Right cardiac atrium (tissue), 5 donors: Measurements from ENCODE around the gene FURIN. TPM values are rescaled to one million over a fixed set of nuclear protein-coding genes. Genes with fewer than 3 reads are reported as not detected.

Experiments
- ATAC-seq, 2 donors: fragments of 200-7000 bp; cut with Tn5 transposase; one replicate each; pipeline versions ENCODE4 v1.8.0 to v1.9.1; 2020; ENCODE audit warnings: moderate library complexity in 2 of 2, mild to moderate bottlenecking in 1 of 2
- DNase-seq, 3 donors: peaks; one replicate each; pipeline ENCODE4 v3.0.0-alpha.2; 2020
- H3K27ac ChIP-seq: one replicate; pipeline ENCODE4 v1.5.1; 2013; ENCODE audit warnings: mild to moderate bottlenecking, low read length, control low read depth, moderate library complexity
- H3K27me3 ChIP-seq: one replicate; pipeline ENCODE4 v1.6.1; 2013; ENCODE audit not compliant: control insufficient read depth, insufficient read depth
- H3K4me1 ChIP-seq: one replicate; pipeline ENCODE4 v1.6.1; 2013; ENCODE audit warnings: low read length; ENCODE audit not compliant: control insufficient read depth, insufficient read depth
- H3K4me3 ChIP-seq: one replicate; pipeline ENCODE4 v1.5.1; 2013; ENCODE audit warnings: low read length, control low read depth
- H3K9me3 ChIP-seq: one replicate; pipeline ENCODE4 v1.6.1; 2013; ENCODE audit warnings: low read length; ENCODE audit not compliant: control insufficient read depth
- WGBS: extraction: QIAGEN DNeasy Blood & Tissue Kit; methylation state at CpG from one replicate; pipeline ENCODE4 v1.1.7; 2013; 5-methylcytosine and 5-hydroxymethylcytosine counted together
- intact Hi-C, 4 donors: fragments of 100-400 bp; cut with DNase I; formaldehyde crosslinking; loops; one replicate each; pipeline versions ENCODE4 v1.11.0 to v1.14.0; 2022 to 2023
- polyA plus RNA-seq: library from polyadenylated mRNA; stranded (reverse); fragments of 200-250 nt; gene quantifications from one replicate; pipeline ENCODE4 v1.2.3, GENCODE V29; 2013
- total RNA-seq, 4 donors: library from RNA; stranded (reverse); fragmentation: NEBNext Ultra II Directional; extraction: Animal tissue kit (Norgen Biotek cat#: 25700); gene quantifications; one replicate each; pipeline ENCODE4 v1.2.1, GENCODE V29; 2021
- donor health status: healthy with polysubstance abuse.
- donor health status: DM: no; HTN: yes; CAD: no.
- donor health status: DM: no; HTN: no; CAD: no.
- donor health status: DM: no; HTN: yes; CAD: no; lungs with severe emphysema.
- donor health status: DM: yes; HTN: yes; CAD: no.

The FURIN gene
- total and polyA plus RNA-seq, 5 donors, result 57.4 to 69.0 (median 60.1) TPM

DNA sequence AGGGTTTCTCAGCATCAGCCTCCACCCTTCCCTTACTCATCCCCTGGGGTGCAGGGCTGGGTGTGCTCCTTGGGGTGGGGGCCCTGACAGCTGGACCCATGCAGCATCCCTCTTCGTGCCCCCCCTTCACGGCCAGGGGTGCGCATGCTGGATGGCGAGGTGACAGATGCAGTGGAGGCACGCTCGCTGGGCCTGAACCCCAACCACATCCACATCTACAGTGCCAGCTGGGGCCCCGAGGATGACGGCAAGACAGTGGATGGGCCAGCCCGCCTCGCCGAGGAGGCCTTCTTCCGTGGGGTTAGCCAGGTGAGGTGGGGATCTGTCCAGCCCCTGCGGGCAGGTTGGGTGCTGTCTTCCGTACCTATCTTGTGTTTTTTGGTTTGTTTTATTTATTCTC is 9.6 kb downstream of the FURIN start:
- DNase-seq (peak in 1 of 3 donors; percentile 30), ATAC-seq (no peak)
- no peaks in the 10 kb centered on the region for H3K27me3 ChIP-seq
- H3K4me1 ChIP-seq, result peaks cover 8% of the 10 kb centered on the region
- intact Hi-C loops, result no loop called here
- H3K4me3 ChIP-seq, result no peak overlapping the region
- H3K9me3 ChIP-seq, result no peaks in the 10 kb centered on the region
- WGBS, result 94% methylated on average over 14 of the region's 14 CpGs
- no peak overlapping the region for H3K27ac ChIP-seq

DNA sequence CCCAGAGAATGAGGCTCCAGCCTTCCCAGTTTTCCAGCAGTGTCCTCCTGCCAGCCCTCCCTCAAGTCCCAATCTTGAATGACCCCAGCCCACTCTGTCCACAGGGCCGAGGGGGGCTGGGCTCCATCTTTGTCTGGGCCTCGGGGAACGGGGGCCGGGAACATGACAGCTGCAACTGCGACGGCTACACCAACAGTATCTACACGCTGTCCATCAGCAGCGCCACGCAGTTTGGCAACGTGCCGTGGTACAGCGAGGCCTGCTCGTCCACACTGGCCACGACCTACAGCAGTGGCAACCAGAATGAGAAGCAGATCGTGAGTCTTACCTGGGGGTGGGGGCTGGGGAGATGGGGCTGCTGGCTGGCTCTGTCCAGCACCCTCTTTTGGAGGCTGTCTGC is 10.3 kb downstream of the FURIN start:
- intact Hi-C loops, result no loop called here
- Histone ChIP-seq H3K4me1 (peaks cover 7% of the 10 kb centered on the region), H3K9me3 (no peaks in the 10 kb centered on the region), H3K4me3 (no peak overlapping the region), H3K27me3 (no peaks in the 10 kb centered on the region), H3K27ac (no peak overlapping the region)
- peak in 1 of 3 donors; percentile 46 for DNase-seq
- 95% methylated on average over 15 of the region's 15 CpGs for WGBS
- ATAC-seq, result no peak

DNA sequence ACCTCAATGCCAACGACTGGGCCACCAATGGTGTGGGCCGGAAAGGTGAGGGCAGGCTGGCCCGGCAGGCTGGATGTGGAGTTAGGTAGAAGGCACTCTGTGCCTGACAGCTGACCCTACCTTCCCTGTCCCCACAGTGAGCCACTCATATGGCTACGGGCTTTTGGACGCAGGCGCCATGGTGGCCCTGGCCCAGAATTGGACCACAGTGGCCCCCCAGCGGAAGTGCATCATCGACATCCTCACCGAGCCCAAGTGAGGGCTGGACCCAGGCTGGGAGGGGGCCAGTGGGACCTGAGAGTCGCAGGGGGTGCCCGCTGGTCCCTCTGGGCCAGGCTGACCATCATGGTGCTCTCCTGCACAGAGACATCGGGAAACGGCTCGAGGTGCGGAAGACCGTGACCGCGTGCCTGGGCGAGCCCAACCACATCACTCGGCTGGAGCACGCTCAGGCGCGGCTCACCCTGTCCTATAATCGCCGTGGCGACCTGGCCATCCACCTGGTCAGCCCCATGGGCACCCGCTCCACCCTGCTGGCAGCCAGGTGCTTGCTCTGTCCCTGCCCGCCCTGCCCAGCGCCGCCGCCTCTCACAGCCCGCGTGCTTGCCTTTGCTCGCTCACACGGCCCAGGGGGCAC is 11.5 kb downstream of the FURIN start:
- ATAC-seq (no peak), DNase-seq (peak in 2 of 3 donors; percentile 44 to 58)
- Histone ChIP-seq H3K9me3 (no peaks in the 10 kb centered on the region), H3K27ac (no peak overlapping the region), H3K27me3 (no peaks in the 10 kb centered on the region), H3K4me3 (no peak overlapping the region), H3K4me1 (peaks cover 4% of the 10 kb centered on the region)
- 94% methylated on average over 35 of the region's 35 CpGs for WGBS
- intact Hi-C loops, result loop anchor here in 1 of 4 donors (10.0 kb wide), 1 partner anchor 165 kb away; the partner anchor contains the start of gene BLM

DNA sequence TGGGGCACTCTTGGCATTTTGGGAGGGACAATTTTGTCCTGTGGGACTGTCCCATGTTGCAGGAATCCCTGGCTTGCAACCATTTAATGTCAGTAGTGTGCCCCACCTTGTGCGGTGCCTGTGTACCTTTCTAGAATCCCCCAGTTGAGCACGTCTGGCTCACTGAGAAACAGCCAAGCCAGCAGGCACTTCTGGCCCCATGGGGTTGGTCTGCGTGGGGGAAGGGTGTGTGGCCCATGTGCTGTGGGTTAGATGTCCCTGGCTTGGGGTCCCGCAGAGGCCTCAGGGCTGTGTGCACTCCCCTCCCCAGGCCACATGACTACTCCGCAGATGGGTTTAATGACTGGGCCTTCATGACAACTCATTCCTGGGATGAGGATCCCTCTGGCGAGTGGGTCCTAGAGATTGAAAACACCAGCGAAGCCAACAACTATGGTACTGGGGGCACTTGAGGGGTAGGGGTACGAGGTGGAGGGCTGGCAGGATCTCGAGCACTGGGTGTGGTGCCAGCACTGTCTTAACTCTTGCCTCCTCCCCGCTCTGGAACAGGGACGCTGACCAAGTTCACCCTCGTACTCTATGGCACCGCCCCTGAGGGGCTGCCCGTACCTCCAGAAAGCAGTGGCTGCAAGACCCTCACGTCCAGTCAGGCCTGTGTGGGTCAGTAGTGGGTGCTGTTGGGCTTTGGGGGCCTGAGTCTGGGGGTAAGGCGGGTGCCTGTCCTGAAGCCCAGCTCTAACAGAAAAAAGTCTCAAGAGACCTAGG is 12.2 kb downstream of the FURIN start:
- peak in 2 of 3 donors; percentile 42 to 57 for DNase-seq
- ATAC-seq, result no peak
- Histone ChIP-seq H3K4me3 (no peak overlapping the region), H3K9me3 (no peaks in the 10 kb centered on the region), H3K4me1 (peaks cover 4% of the 10 kb centered on the region), H3K27me3 (no peaks in the 10 kb centered on the region), H3K27ac (no peak overlapping the region)
- intact Hi-C loops, result loop anchor here in 1 of 4 donors (10.0 kb wide), 1 partner anchor 166 kb away; the partner anchor contains the start of gene BLM
- 84% methylated on average over 16 of the region's 16 CpGs for whole genome bisulfite sequencing

DNA sequence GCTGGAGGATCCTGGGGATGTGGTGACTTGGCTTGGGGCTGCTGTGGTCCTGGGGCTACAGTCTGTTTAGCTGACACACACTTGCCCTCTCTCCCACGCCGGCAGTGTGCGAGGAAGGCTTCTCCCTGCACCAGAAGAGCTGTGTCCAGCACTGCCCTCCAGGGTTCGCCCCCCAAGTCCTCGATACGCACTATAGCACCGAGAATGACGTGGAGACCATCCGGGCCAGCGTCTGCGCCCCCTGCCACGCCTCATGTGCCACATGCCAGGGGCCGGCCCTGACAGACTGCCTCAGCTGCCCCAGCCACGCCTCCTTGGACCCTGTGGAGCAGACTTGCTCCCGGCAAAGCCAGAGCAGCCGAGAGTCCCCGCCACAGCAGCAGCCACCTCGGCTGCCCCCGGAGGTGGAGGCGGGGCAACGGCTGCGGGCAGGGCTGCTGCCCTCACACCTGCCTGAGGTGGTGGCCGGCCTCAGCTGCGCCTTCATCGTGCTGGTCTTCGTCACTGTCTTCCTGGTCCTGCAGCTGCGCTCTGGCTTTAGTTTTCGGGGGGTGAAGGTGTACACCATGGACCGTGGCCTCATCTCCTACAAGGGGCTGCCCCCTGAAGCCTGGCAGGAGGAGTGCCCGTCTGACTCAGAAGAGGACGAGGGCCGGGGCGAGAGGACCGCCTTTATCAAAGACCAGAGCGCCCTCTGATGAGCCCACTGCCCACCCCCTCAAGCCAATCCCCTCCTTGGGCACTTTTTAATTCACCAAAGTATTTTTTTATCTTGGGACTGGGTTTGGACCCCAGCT is 13.0 kb downstream of the FURIN start:
- peak in 2 of 3 donors; percentile 57 to 64 for DNase-seq
- Histone ChIP-seq H3K4me3 (no peak overlapping the region), H3K27me3 (no peaks in the 10 kb centered on the region), H3K4me1 (peaks cover 4% of the 10 kb centered on the region), H3K9me3 (no peaks in the 10 kb centered on the region), H3K27ac (no peak overlapping the region)
- intact Hi-C loops, result loop anchor here in 1 of 4 donors (10.0 kb wide), 1 partner anchor 167 kb away; the partner anchor contains the start of gene BLM
- ATAC-seq, result no peak
- WGBS, result 84% methylated on average over 35 of the region's 35 CpGs

DNA sequence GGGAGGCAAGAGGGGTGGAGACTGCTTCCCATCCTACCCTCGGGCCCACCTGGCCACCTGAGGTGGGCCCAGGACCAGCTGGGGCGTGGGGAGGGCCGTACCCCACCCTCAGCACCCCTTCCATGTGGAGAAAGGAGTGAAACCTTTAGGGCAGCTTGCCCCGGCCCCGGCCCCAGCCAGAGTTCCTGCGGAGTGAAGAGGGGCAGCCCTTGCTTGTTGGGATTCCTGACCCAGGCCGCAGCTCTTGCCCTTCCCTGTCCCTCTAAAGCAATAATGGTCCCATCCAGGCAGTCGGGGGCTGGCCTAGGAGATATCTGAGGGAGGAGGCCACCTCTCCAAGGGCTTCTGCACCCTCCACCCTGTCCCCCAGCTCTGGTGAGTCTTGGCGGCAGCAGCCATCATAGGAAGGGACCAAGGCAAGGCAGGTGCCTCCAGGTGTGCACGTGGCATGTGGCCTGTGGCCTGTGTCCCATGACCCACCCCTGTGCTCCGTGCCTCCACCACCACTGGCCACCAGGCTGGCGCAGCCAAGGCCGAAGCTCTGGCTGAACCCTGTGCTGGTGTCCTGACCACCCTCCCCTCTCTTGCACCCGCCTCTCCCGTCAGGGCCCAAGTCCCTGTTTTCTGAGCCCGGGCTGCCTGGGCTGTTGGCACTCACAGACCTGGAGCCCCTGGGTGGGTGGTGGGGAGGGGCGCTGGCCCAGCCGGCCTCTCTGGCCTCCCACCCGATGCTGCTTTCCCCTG is 13.8 kb downstream of the FURIN start:
- intact Hi-C loops, result loop anchor here in 1 of 4 donors (10.0 kb wide), 1 partner anchor 167 kb away; the partner anchor contains the start of gene BLM
- H3K4me1 ChIP-seq, result peaks cover 4% of the 10 kb centered on the region
- no peak overlapping the region for H3K27ac ChIP-seq
- 82% methylated on average over 19 of the region's 19 CpGs for WGBS
- ATAC-seq, result no peak
- H3K4me3 ChIP-seq, result no peak overlapping the region
- no peaks in the 10 kb centered on the region for H3K9me3 ChIP-seq
- DNase-seq, result peak; percentile 23 to 68 (median 65)
- no peaks in the 10 kb centered on the region for H3K27me3 ChIP-seq

DNA sequence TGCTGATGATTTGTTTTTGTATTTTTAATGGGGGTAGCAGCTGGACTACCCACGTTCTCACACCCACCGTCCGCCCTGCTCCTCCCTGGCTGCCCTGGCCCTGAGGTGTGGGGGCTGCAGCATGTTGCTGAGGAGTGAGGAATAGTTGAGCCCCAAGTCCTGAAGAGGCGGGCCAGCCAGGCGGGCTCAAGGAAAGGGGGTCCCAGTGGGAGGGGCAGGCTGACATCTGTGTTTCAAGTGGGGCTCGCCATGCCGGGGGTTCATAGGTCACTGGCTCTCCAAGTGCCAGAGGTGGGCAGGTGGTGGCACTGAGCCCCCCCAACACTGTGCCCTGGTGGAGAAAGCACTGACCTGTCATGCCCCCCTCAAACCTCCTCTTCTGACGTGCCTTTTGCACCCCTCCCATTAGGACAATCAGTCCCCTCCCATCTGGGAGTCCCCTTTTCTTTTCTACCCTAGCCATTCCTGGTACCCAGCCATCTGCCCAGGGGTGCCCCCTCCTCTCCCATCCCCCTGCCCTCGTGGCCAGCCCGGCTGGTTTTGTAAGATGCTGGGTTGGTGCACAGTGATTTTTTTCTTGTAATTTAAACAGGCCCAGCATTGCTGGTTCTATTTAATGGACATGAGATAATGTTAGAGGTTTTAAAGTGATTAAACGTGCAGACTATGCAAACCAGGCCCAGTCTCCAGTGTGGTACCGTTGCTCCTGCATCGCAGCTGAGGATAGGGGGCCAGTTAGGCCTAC is 14.6 kb downstream of the FURIN start:
- no peaks in the 10 kb centered on the region for H3K27me3 ChIP-seq
- DNase-seq, result peak in 1 of 3 donors; percentile 64
- H3K9me3 ChIP-seq, result no peaks in the 10 kb centered on the region
- WGBS, result 64% methylated on average over 13 of the region's 13 CpGs
- peaks cover 4% of the 10 kb centered on the region for H3K4me1 ChIP-seq
- intact Hi-C loops, result loop anchor here in 1 of 4 donors (10.0 kb wide), 1 partner anchor 168 kb away; the partner anchor contains the start of gene BLM
- peak overlapping the region; percentile 92 for H3K27ac ChIP-seq
- no peak overlapping the region for H3K4me3 ChIP-seq
- ATAC-seq, result no peak

DNA sequence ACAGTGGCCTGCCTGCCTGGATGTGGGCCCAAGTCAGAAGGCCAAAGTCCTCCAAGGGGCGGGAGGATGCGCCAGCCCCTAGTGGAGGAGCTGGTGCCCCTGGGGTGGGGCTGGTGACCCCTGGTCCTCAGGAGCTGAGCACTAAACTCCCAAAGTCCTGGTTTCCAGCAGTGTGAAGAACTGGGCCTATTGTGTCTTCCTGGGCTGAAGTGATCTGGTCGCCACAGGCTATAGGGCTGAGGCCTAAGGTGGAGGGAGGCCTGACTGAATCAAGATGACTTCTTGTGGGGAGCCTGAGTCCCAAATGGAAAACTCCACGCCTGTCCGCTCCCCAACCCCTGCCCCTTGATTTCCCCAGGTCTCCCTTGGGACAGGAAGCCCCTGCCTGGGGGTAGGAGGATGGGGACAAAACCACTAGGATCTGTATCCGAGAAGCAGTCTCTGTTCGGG is 15.2 kb downstream of the FURIN start:
- Histone ChIP-seq H3K27ac (peak overlapping the region; percentile 92), H3K4me3 (peak overlapping the region; percentile 66), H3K4me1 (peaks cover 4% of the 10 kb centered on the region), H3K27me3 (no peaks in the 10 kb centered on the region), H3K9me3 (no peaks in the 10 kb centered on the region)
- 38% methylated on average over 7 of the region's 7 CpGs for WGBS
- peak in 1 of 2 donors; percentile 2 for ATAC-seq
- intact Hi-C loops, result loop anchor here in 1 of 4 donors (10.0 kb wide), 1 partner anchor 169 kb away; the partner anchor contains the start of gene BLM
- peak in 2 of 3 donors; percentile 13 to 71 for DNase-seq

DNA sequence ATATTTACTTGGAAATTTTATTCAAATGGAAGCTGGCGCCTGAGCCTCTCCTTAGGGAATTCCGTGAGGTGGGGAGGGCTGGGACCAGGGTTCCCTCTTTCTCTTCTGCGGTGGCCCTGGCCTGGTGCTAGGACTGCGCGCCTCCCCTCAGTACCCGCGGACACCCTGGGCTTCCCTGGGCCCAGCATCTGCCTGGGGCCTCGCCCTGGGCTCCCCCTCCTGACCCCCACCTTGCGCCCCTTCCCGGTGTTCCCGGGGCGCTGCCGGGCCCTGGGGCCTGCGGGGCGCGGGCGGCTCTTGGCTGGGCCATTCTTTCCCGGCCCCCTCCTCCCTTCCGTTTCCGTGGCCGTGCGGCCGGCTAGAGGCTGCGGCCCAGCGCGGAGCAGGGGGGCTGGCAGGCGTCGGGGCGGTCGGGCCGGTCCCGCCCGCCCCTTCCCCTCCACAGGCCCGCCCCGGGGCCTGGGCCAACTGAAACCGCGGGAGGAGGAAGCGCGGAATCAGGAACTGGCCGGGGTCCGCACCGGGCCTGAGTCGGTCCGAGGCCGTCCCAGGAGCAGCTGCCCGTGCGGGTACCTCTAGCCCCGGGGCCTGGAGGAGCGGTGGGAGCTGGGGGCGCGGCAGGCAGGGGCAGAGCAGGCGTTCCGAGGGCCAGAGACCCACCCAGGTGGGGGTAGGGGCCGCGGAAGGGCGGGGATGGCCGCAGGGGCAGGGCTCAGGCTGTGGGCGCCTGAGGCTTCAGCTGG is 15.8 kb downstream of the FURIN start, which contains the start of gene FES:
TSS of gene FES (plus strand) at position 529 of the 743 bp plus-strand sequence. CDS start 542 bp downstream, outside the sequence.
- ATAC-seq, result peak; percentile 82 to 85
- peak within 1 kb of the TSS; percentile 92 for H3K27ac ChIP-seq
- 4% methylated on average over 58 of the region's 58 CpGs for WGBS
- H3K4me1 ChIP-seq, result peaks cover 4% of the 10 kb centered on the region
- H3K27me3 ChIP-seq, result no peaks in the 10 kb centered on the region
- H3K9me3 ChIP-seq, result no peaks in the 10 kb centered on the region
- intact Hi-C loops, result loop anchor here in 1 of 4 donors (2.0 to 10.0 kb wide), 2 partner anchors 169 to 233 kb away; partner anchors contain the start of gene BLM
- DNase-seq, result peak; percentile 82 to 94 (median 92)
- peak within 1 kb of the TSS; percentile 66 for H3K4me3 ChIP-seq
